Endodermal cell (in vitro differentiated cells): ENCODE measurements around the gene PARP8. TPM values are rescaled to one million over a fixed set of nuclear protein-coding genes. Genes with fewer than 3 reads are reported as not detected.

ENCODE experiments used
- DNase-seq: peaks from one replicate; pipeline ENCODE4 v3.0.0-alpha.2; 2017
- H3K27ac ChIP-seq: 2 replicates; pipeline ENCODE4 v1.5.1; 2013; ENCODE audit warnings: mild to moderate bottlenecking, low read depth, low read length, moderate library complexity
- H3K27me3 ChIP-seq: 2 replicates; pipeline ENCODE4 v1.6.1; 2013; ENCODE audit warnings: mild to moderate bottlenecking, low read length, moderate library complexity; ENCODE audit not compliant: insufficient read depth, control insufficient read depth, poor library complexity, severe bottlenecking
- H3K36me3 ChIP-seq: 2 replicates; pipeline ENCODE4 v1.7.0; 2013; ENCODE audit warnings: mild to moderate bottlenecking, low read length, moderate library complexity; ENCODE audit not compliant: control insufficient read depth, insufficient read depth
- H3K4me1 ChIP-seq: one replicate; pipeline ENCODE4 v1.7.0; 2013; ENCODE audit warnings: low read length; ENCODE audit not compliant: control insufficient read depth, insufficient read depth
- H3K4me3 ChIP-seq: 2 replicates; pipeline ENCODE4 v1.5.1; 2013; ENCODE audit warnings: mild to moderate bottlenecking, low read length, moderate library complexity
- H3K9ac ChIP-seq: 2 replicates; pipeline ENCODE4 v1.6.1; 2013; ENCODE audit warnings: mild to moderate bottlenecking, low read length, moderate library complexity; ENCODE audit not compliant: poor library complexity, severe bottlenecking; ENCODE audit errors: extremely low read depth
- H3K9me3 ChIP-seq: 2 replicates; pipeline ENCODE4 v1.6.1; 2013; ENCODE audit warnings: mild to moderate bottlenecking, low read length, moderate library complexity; ENCODE audit not compliant: control insufficient read depth
- H3K27ac Mint-ChIP-seq: 2 replicates; pipeline ENCODE4 v1.8.0; 2020; ENCODE audit warnings: mixed read lengths
- H3K27me3 Mint-ChIP-seq: 2 replicates; pipeline ENCODE4 v1.8.0; 2021; ENCODE audit warnings: mild to moderate bottlenecking, mixed read lengths; ENCODE audit not compliant: insufficient read depth
- H3K36me3 Mint-ChIP-seq: 2 replicates; pipeline ENCODE4 v1.8.0; 2020; ENCODE audit warnings: low read depth, mixed read lengths
- H3K4me1 Mint-ChIP-seq: 2 replicates; pipeline ENCODE4 v1.8.0; 2020; ENCODE audit warnings: mixed read lengths
- H3K4me3 Mint-ChIP-seq: 2 replicates; pipeline ENCODE4 v1.8.0; 2020; ENCODE audit warnings: mild to moderate bottlenecking, moderate library complexity, mixed read lengths
- H3K9me3 Mint-ChIP-seq: 2 replicates; pipeline ENCODE4 v1.8.0; 2020; ENCODE audit warnings: mild to moderate bottlenecking, mixed read lengths
- CTCF ChIP-seq: fragments of 200-600 bp; sonication (generic); conservative IDR thresholded peaks from 2 replicates; pipeline ENCODE4 v1.5.0; 2021; ENCODE audit warnings: antibody characterized with exemption, mild to moderate bottlenecking
- WGBS, 2 experiments: methylation state at CpG; one replicate each; pipeline versions ENCODE4 v1.1.5 to v1.1.7; 2013; ENCODE audit warnings: missing lambda C conversion rate in 2 of 2, mixed read lengths in 1 of 2; ENCODE audit not compliant: insufficient coverage in 1 of 2, insufficient read length in 1 of 2; 5-methylcytosine and 5-hydroxymethylcytosine counted together
- total RNA-seq, 2 donors: library from RNA; stranded (reverse); fragmentation: NEBNext Ultra II Directional in 1 of 2; extraction: Animal tissue kit (Norgen Biotek cat#: 25700) in 1 of 2; gene quantifications; 2 replicates in 1 of 2; 3 replicates in 1 of 2; pipeline ENCODE4 v1.2.1, GENCODE V29; 2021

Gene PARP8
- total RNA-seq, 2 donors from 2014 or later: 18.7 to 19.4 TPM

DNA sequence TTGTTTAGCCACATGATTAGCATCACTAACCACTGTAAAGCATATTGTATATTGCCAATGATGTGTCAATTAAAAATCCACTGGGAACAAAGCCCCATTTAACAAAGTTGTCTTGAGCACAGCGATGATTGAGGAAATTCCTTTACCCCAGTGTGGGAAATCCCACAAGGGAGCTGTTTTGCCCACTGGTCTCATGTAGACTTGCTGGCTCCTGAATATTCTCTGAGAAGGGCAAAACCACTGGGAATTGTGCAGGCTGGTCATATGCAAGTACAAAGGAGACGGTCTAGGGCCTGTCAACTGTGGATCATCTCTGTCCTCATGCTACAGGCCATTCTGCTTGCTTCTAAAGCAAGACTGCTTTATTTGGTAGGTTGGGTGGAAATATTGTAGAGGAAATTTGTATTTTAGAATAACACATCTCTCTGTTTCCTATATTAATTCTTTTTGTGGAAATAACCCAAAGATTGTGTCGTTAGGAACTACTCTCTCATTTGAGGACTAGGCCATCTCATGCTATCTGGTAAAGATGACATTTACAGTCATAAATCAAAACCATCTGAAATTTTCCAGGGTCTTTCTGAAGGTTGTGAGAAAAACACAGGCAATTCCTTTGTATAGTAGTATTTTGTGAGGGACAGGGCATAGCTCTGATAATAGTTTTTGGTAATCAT is 60.2 kb downstream of the PARP8 start:
- Mint-ChIP-seq H3K9me3 (no peaks in the 10 kb centered on the region), H3K4me1 (peaks cover 11% of the 10 kb centered on the region), H3K4me3 (no peak overlapping the region), H3K27me3 (no peaks in the 10 kb centered on the region), H3K36me3 (no peaks in the 10 kb centered on the region), H3K27ac (peak overlapping the region; percentile 41)
- H3K9ac ChIP-seq: no peak overlapping the region
- H3K4me3 ChIP-seq: no peak overlapping the region
- H3K36me3 ChIP-seq: no peaks in the 10 kb centered on the region
- 90 to 100% methylated on average over 1 to 3 of the region's 3 CpGs for WGBS, 2 experiments
- no peaks in the 10 kb centered on the region for H3K4me1 ChIP-seq
- no peak for DNase-seq
- H3K9me3 ChIP-seq: no peaks in the 10 kb centered on the region
- no peak overlapping the region for H3K27ac ChIP-seq
- no peaks in the 10 kb centered on the region for H3K27me3 ChIP-seq
- TF ChIP-seq CTCF: no peak

DNA sequence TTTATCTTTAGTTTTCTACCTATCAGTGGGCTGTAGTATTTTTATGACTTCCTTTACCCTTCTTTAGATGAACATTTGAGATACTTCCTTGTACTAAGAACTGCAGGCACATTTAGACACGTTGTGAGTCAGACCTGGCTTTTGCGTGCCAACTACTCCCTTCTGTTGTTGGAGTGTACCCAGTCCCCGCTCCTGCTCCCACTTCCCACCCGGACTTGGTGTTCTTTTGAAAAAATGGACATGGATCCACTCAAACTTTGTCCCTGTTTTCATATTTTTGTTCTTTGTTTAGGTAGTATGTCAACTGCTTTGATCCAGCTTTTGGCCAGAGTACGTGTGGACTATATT is 60.7 kb downstream of the PARP8 start:
- Mint-ChIP-seq H3K9me3 (no peaks in the 10 kb centered on the region), H3K36me3 (no peaks in the 10 kb centered on the region), H3K27ac (peak overlapping the region; percentile 41), H3K4me3 (no peak overlapping the region), H3K4me1 (peaks cover 11% of the 10 kb centered on the region), H3K27me3 (no peaks in the 10 kb centered on the region)
- H3K9me3 ChIP-seq: no peaks in the 10 kb centered on the region
- H3K4me1 ChIP-seq: no peaks in the 10 kb centered on the region
- WGBS, 2 experiments: 67 to 73% methylated on average over 4 to 5 of the region's 5 CpGs
- no peak overlapping the region for H3K9ac ChIP-seq
- H3K27ac ChIP-seq: no peak overlapping the region
- no peak overlapping the region for H3K4me3 ChIP-seq
- H3K36me3 ChIP-seq: no peaks in the 10 kb centered on the region
- H3K27me3 ChIP-seq: no peaks in the 10 kb centered on the region
- DNase-seq: no peak
- TF ChIP-seq CTCF: no peak

- no peak for TF ChIP-seq CTCF
- Mint-ChIP-seq H3K4me3 (no peak overlapping the region), H3K36me3 (no peaks in the 10 kb centered on the region), H3K27me3 (no peaks in the 10 kb centered on the region), H3K4me1 (peaks cover 9% of the 10 kb centered on the region), H3K27ac (no peak overlapping the region), H3K9me3 (no peaks in the 10 kb centered on the region)
- no peak overlapping the region for H3K4me3 ChIP-seq
- H3K4me1 ChIP-seq: no peaks in the 10 kb centered on the region
- no peaks in the 10 kb centered on the region for H3K27me3 ChIP-seq
- no peak overlapping the region for H3K27ac ChIP-seq
- H3K36me3 ChIP-seq: no peaks in the 10 kb centered on the region
- DNase-seq: no peak
- H3K9ac ChIP-seq: no peak overlapping the region
- H3K9me3 ChIP-seq: no peaks in the 10 kb centered on the region
- 98% methylated on average over 2 of the region's 2 CpGs; no CpG with 5 or more reads in 1 of the 2 experiments for WGBS, 2 experiments
Measured at GRCh38 chr5:50727845-50728244, 61.4 kb downstream of the PARP8 start.
